GM06990 (cell line): ENCODE data around the gene CYP27B1.

Source experiments
- DNase-seq: peaks from one replicate; pipeline ENCODE4 v3.0.0-alpha.2; 2011; ENCODE audit not compliant: insufficient read length; ENCODE audit errors: extremely low read depth
- H3K27me3 ChIP-seq: replicated peaks from 2 replicates; pipeline ENCODE4 v1.6.0; 2011; ENCODE audit warnings: low read length; ENCODE audit not compliant: control insufficient read depth, insufficient read depth
- H3K36me3 ChIP-seq: 2 replicates; pipeline ENCODE4 v1.5.1; 2011; ENCODE audit warnings: low read length; ENCODE audit not compliant: control insufficient read depth, insufficient read depth
- H3K4me3 ChIP-seq: replicated peaks from 2 replicates; pipeline ENCODE4 v1.5.1; 2011; ENCODE audit warnings: low read depth, mild to moderate bottlenecking, control low read depth, low read length
- CTCF ChIP-seq: IDR thresholded peaks from 2 replicates; pipeline ENCODE4 v1.5.1; 2011; ENCODE audit warnings: low read length, control low read depth, mild to moderate bottlenecking, inconsistent platforms; ENCODE audit not compliant: insufficient read depth, poor library complexity, severe bottlenecking

CYP27B1 gene

GRCh38 chr12:57782608-57783465, 16.0 kb upstream of the CYP27B1 start, which contains the start of gene TSFM:
TSS of gene TSFM (plus strand) at chr12:57782787. CDS start at chr12:57782802, 15 bp downstream.
- Histone ChIP-seq H3K36me3 (peaks cover 4% of the 10 kb centered on the region), H3K27me3 (no peaks in the 10 kb centered on the region), H3K4me3 (peak within 1 kb of the TSS; percentile 89)
- TF ChIP-seq CTCF = peak; percentile 93
- DNase-seq = peak; percentile 88

GRCh38 chr12:57782243-57782607, 15.3 kb upstream of the CYP27B1 start:
- DNase-seq = no peak
- Histone ChIP-seq H3K27me3 (no peaks in the 10 kb centered on the region), H3K4me3 (no peak overlapping the region), H3K36me3 (peaks cover 4% of the 10 kb centered on the region; the same call in 1 of the 2 replicates)
- TF ChIP-seq CTCF = no peak

- TF ChIP-seq CTCF = no peak
- Histone ChIP-seq H3K36me3 (peaks cover 2% of the 10 kb centered on the region; the same call in 1 of the 2 replicates), H3K4me3 (no peak overlapping the region), H3K27me3 (no peaks in the 10 kb centered on the region)
- no peak for DNase-seq
These were observed 14.9 kb upstream of the CYP27B1 start for GRCh38 chr12:57781801-57782200.

- Histone ChIP-seq H3K36me3 (peaks cover 2% of the 10 kb centered on the region; the same call in 1 of the 2 replicates), H3K27me3 (no peaks in the 10 kb centered on the region), H3K4me3 (no peak overlapping the region)
- TF ChIP-seq CTCF = no peak
- no peak for DNase-seq
These were observed 14.4 kb upstream of the CYP27B1 start for GRCh38 chr12:57781244-57781643.

- no peaks in the 10 kb centered on the region for H3K27me3 ChIP-seq
- H3K36me3 ChIP-seq = no peaks in the 10 kb centered on the region; the same call in 1 of the 2 replicates
- DNase-seq = no peak
- no peak for TF ChIP-seq CTCF
- no peak overlapping the region for H3K4me3 ChIP-seq
These were observed 13.5 kb upstream of the CYP27B1 start for GRCh38 chr12:57780284-57780897.
